ENCODE results near the gene CLN3. TPM values are rescaled to one million over a fixed set of nuclear protein-coding genes. Genes with fewer than 3 reads are reported as not detected.
"Not testable (repeated sequence)": the region's sequence is repeated elsewhere in the genome, so short reads cannot be mapped to it uniquely, and the experiment has no call there.

Gene CLN3
- total RNA-seq: 39.0 TPM

- peak; percentile 82 to 96 (median 94) for DNase-seq (ENCODE audit: low read depth in 2 of 3, low spot score in 2 of 3)
Observed at GRCh38 chr16:28491970-28492474, at the start of gene CLN3. TSS of gene CLN3 (minus strand) at chr16:28492074. CDS start at chr16:28491759, 315 bp downstream.

GRCh38 chr16:28540346-28540745 is 48.5 kb upstream of the CLN3 start:
- no peak for DNase-seq (ENCODE audit: low read depth in 2 of 3, low spot score in 2 of 3)

GRCh38 chr16:28538733-28539596 is 47.1 kb upstream of the CLN3 start, which contains the start of gene NUPR1:
TSS of gene NUPR1 (minus strand) at chr16:28538974. CDS start at chr16:28538907, 67 bp downstream.
- DNase-seq (ENCODE audit: low read depth in 2 of 3, low spot score in 2 of 3): no peak

GRCh38 chr16:28537964-28538732 is 46.3 kb upstream of the CLN3 start:
- DNase-seq (ENCODE audit: low read depth in 2 of 3, low spot score in 2 of 3): no peak

- no peak for DNase-seq (ENCODE audit: low read depth in 2 of 3, low spot score in 2 of 3)
Observed at GRCh38 chr16:28537076-28537475, 45.2 kb upstream of the CLN3 start.

- DNase-seq (ENCODE audit: low read depth in 2 of 3, low spot score in 2 of 3): no peak
Observed at GRCh38 chr16:28534542-28535373, 42.9 kb upstream of the CLN3 start.

- DNase-seq (ENCODE audit: low read depth in 2 of 3, low spot score in 2 of 3): no peak
Observed at GRCh38 chr16:28532940-28533647, 41.2 kb upstream of the CLN3 start.

GRCh38 chr16:28531777-28532744 is 40.2 kb upstream of the CLN3 start:
- no peak for DNase-seq (ENCODE audit: low read depth in 2 of 3, low spot score in 2 of 3)

- DNase-seq (ENCODE audit: low read depth in 2 of 3, low spot score in 2 of 3): no peak
Observed at GRCh38 chr16:28529124-28529523, 37.2 kb upstream of the CLN3 start.

GRCh38 chr16:28528463-28528867 is 36.6 kb upstream of the CLN3 start:
- no peak for DNase-seq (ENCODE audit: low read depth in 2 of 3, low spot score in 2 of 3)

GRCh38 chr16:28527985-28528384 is 36.1 kb upstream of the CLN3 start:
- no peak for DNase-seq (ENCODE audit: low read depth in 2 of 3, low spot score in 2 of 3)

GRCh38 chr16:28527100-28527785 is 35.4 kb upstream of the CLN3 start:
- DNase-seq (ENCODE audit: low read depth in 2 of 3, low spot score in 2 of 3): not testable (repeated sequence)

GRCh38 chr16:28526201-28527099 is 34.6 kb upstream of the CLN3 start:
- DNase-seq (ENCODE audit: low read depth in 2 of 3, low spot score in 2 of 3): no peak

GRCh38 chr16:28524681-28525171 is 32.9 kb upstream of the CLN3 start:
- DNase-seq (ENCODE audit: low read depth in 2 of 3, low spot score in 2 of 3): peak in 1 of 3 donors; percentile 10

- no peak for DNase-seq (ENCODE audit: low read depth in 2 of 3, low spot score in 2 of 3)
Observed at GRCh38 chr16:28522792-28523191, 30.9 kb upstream of the CLN3 start.

- DNase-seq (ENCODE audit: low read depth in 2 of 3, low spot score in 2 of 3): no peak
Observed at GRCh38 chr16:28521436-28521835, 29.6 kb upstream of the CLN3 start.

GRCh38 chr16:28520672-28521071 is 28.8 kb upstream of the CLN3 start:
- DNase-seq (ENCODE audit: low read depth in 2 of 3, low spot score in 2 of 3): no peak

Measured in hematopoietic multipotent progenitor cell (in vitro differentiated cells).